Activated gamma-delta T cell treated with Interleukin-2 at 50 U/mL for 16 hours (primary cell): Measurements from ENCODE around the gene CSF2RB.
A peak's percentile ranks its signal among the peaks of the same experiment; 100 is the strongest.
"Not testable (repeated sequence)": the region's sequence is repeated elsewhere in the genome, so short reads cannot be mapped to it uniquely, and the experiment has no call there.

ENCODE experiments used
- DNase-seq: peaks from one replicate; pipeline ENCODE4 v3.0.0-alpha.2; 2020

CSF2RB gene

DNA sequence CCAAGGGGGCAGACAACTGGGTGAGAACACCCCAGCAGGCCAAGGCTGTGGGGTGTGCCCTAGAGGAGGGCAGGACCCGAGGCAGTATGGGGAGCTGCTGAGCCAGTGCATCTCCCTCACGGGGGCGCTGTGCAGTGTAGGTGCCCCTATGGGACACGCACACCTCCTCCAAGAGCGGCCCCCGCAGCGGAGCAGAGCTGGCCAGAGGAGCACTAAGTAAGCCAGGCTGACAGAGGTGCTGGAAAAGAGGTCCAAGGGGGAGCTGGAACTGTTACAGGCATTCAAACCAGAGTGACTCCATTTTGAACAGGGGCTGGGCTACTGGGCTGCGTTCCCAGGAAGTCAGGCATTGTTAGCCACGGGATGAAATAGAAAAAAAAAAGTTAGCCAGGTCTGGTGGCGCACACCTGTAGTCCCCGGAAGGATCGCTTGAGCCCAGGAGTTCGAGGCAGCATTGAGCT lies 64.0 kb downstream of the CSF2RB start:
- peak; percentile 79 for DNase-seq

DNA sequence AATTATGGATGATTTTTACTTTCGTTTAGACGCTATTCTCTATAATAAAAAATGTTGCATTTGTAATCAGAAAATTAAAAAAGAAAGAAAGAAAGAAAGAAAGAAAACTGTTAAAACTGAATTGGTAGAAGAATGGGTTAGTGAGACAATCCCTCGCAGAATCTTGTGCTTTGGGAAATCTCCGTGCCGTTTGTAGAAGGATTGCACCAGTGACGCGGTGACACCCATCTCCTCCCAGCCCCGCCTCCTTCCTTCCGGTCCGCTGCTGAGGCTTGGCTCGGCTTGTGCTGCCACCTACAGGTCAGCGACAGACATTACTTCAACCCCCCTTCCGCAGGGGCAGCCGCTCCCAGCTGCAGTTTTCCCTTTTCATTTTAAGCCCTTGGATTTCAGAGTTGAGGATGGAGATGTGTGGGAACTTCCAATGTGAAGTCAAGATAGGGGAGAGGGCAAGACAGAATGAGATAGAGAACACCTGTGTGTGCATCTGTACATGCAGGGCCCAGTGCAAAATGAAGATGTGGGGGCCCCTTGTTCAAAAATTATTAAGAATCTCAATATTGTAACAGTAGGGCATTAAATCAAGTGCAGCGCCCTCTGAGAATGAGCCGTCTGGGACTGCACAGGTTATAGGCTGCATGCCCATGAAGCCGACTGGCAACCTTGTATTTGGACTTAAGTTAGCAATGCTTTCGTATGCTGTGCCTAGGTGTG lies 64.7 kb downstream of the CSF2RB start:
- DNase-seq: peak; percentile 90

DNA sequence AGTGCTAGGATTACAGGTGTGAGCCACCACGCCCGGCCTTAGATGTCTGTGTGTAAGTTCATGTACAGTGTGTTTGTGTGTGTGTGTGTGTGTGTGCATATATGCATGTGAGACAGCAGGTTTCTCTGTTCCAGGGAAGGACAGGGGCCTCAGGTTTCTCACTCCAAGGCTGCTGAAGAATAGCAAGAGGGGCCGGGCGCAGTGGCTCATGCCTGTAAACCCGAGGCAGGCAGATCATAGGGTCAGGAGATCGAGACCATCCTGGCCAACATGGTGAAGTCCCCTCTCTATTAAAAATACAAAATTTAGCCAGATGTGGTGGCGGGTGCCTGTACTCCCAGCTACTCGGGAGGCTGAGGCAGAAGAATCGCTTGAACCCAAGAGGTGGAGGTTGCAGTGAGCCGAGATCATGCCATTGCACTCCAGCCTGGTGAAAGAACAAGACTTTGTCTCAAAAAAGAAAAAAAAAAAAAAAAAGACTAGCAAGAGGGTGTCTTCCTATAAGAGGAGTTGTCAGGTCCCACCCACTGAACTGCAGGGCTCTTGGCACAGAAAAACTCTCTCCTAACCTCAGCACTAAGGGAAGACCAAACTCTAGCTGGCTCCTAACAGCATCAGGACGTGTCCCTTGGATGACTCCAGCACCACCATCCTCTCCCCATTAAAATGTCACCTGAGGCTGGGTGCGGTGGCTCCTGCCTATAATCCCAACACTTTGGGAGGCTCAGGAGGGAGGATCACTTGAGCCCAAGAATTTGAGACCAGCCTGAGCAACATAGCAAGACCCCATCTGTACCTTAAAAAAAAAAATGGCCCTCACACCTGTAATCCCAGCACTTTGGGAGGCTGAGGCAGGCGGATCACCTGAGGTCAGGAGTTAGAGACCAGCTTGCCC lies 65.8 kb downstream of the CSF2RB start:
- no peak for DNase-seq

DNA sequence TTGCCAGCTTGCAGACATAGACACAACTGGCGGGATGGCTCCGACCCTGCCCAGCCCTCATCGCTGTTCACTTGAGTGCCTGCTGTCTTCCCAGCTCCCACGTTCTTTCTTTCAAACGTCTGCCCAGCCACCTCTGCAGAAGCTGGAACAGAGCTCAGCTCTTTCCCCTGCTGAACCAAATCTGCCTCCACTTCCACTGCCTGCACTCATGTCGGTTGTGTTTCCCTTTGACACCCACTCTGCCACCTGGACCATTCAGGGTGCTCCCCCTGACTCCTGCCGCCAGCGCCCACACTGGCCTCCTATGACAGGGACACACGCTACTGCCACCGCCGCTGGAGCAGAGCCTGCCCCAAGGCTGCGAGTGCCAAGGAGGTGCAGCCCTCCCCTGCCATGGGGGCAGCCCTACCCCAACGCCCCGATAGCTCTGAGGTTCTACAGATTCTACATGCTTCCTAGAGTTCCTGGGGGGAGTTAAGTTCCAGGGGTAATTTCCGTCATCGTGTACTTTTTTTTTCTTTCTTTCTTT lies 67.9 kb downstream of the CSF2RB start:
- DNase-seq: no peak

DNA sequence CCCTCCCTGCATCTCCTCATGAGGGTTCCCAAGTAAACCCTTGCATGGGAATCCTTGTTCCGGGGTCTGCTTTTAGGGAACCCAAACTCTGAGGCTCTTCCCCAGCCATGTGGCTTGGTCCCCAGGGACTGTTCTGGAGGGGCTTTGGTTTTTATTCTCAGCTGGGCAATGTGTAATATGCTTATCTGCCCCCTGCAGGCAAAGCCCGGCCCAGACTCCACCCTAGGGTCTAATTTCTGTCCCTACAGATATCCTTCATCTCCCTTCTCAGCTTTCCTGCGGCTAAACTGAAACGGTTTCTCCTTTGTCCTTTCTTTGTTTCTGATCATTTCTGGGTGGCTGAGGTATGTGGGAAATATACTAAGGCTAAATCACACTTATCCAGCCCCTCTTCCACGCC lies 68.7 kb downstream of the CSF2RB start:
- no peak for DNase-seq

DNA sequence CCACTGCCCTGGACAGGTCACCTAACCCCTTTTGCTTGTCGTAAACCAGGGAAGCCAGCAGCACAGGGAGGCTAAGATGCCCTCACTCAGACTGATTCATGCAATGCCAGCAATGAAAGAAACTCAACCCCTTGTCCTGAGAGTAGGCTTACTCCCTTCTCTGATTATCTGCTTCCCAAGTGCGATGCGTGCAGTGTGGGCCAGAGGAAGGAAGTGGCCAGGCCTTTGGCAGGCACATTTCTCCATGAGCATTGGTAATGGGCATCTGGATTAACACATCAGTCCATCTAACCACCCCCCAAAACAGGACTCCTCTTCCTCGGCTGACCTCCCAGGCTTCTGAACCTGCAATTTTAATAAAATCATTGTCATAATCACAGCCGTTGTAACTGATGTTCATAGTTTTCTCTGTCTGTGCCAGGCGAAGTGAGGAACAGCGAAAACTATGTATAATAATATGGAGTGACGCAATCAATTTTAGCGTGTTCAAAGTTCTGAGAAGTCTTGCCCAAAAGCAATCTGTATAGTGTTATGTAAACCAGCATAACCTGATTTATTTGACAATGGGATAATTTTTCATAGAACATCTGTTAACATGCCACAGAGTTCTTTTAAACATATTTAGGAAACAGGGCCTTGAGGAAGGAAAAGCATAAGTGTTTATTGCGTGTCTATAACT lies 71.9 kb downstream of the CSF2RB start:
- DNase-seq: no peak

DNA sequence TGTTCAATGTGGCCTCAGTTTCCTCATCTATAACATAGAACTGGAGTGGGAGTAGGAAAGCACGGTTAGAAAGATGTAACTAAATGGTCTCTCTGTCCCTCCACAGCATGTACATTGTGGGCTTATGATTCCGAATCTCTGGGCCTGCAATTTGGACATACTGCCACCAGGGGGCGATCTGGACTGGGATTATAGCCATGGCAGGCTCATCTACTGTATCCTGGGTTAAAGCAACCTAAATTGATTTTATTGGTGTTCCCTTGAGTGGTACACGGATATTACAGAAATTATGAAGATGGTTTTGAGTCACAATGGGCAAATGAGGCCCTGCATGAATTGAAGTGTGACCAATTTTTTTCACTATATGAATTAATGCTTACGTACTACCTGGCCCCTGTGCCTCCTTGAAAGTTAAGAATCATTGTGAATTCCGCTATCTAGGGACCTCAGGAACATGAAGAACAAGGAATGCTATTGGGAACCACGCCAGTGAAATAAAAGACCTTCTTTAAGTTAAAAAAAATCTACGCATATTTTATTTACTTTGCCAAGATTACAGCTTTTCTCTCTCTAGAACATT lies 72.9 kb downstream of the CSF2RB start:
- DNase-seq: no peak

DNA sequence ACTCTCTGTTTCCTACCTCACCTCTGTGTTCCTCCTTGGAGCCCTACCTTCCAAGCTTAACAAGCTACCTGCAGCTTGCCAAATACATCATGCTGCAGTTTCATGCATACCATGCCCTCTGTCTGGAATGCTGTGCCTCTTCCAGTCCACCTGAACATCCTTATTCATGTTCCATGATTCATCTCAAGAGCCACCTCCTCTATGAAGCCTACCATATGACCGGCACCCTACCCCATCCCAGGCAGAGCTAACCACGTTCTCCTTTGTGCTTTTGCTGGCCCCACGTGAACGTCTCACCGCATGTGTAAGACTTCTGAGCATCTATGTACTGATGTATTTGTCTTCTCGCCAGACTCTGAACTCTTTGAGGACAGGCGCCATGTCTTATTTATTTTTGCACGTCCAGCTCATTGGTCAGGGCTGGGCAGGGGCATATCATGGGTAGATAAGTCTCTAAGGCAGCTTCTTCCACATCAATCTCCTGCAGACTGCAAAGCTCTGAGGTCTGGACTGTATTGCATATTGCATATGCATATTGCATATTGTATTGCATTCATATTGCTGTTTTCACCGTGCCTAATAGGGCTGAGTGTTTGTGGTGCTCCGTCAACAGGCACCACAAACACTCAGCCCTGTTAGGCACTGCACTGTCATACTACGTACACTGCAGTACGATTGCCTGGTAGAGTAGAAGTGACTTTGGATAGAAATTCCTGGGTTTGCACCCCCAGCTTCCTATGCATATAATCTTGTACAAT lies 74.8 kb downstream of the CSF2RB start:
- no peak for DNase-seq

DNA sequence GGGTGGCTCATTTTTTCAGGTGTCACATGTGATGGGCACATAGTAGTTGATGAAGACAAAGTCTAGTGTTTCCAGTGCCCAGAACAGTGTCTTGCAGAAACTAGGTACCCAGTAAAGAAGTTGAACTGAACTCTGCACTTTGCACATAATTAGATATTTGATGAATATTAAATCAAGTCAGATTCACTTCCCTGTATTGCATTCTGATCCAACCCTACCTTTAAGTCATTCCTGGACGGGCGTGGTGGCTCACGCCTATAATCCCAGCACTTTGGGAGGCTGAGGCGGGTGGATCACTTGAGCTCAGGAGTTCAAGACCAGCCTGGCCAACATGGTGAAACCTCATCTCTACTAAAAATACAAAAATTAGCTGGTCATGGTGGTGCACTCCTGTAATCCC lies 75.6 kb downstream of the CSF2RB start:
- not testable (repeated sequence) for DNase-seq
